NCI-H2029 (cell line): Measurements from ENCODE around the gene DYNLT4.
"Not testable (repeated sequence)": the region's sequence is repeated elsewhere in the genome, so short reads cannot be mapped to it uniquely, and the experiment has no call there.

ENCODE experiments used
- DNase-seq: peaks from one replicate; lab custom pipeline; 2025; lab: John Stamatoyannopoulos, UW

The DYNLT4 gene, protein sequence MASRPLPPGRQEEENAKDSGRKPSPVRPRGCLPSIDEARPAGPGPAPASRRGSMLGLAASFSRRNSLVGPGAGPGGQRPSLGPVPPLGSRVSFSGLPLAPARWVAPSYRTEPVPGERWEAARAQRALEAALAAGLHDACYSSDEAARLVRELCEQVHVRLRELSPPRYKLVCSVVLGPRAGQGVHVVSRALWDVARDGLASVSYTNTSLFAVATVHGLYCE

GRCh38 chr1:44806704-44807363 is at the start of gene DYNLT4:
DYNLT4 (minus strand) TSS chr1:44807351; CDS start chr1:44806668, 683 bp downstream.
- DNase-seq: no peak

- DNase-seq: no peak
These were observed 48.6 kb upstream of the DYNLT4 start for GRCh38 chr1:44855742-44856141.

DNA sequence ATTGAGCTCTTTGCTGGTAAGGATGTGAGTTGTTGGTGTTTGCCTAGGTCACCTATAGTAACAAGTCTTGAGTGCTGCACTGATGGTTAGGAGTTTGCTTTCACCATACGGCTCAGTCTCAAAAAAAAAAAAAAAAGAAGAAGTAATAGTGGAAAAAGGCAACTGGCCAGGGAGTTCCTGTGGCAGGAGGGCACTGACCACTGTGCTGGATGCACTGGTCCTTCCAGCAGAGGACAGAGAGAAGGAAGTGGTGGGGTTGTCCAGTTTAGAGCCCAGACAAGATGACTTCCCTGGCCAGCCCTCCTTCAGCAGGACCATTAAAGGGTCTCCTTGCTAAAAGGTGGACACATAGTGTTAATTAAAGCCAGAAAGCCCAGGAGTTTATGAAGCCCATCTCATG is 47.8 kb upstream of the DYNLT4 start:
- no peak for DNase-seq

DNA sequence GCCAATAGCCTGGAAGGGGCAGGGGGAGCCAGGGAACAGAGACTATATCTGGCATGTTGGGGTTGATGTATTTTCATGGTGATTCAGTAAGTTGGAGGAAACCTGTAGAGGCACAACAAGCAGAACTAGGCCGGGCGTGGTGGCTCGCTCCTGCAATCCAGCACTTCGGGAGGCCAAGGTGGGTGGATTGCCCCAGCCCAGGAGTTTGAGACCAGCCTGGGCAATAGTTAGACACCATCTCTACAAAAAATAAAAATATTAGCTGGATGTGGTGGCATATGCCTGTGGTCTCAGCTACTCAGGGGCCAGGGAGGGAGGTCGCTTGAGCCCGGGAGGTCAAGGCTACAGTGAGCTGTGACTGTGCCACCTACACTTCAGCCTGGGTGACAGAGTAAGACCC is 46.0 kb upstream of the DYNLT4 start:
- no peak for DNase-seq

DNA sequence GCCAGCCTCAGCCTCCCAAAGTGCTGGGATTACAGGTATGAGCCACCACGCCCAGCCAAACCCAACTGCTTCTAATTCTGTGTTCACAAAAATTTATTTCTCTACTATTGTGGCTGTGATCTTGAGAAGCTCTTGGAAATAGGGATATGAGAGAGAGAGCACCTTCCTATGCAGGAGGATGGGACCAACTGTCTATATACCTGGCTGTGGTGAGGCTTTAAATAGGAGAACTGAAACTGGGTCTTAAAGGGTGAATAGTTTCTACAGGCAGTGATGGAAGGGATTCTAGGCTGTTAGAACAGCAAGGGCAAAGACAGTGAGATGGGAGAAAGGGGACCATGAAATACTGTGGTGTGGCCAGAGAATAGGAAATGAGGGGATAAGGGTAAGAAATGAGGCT is 44.2 kb upstream of the DYNLT4 start:
- no peak for DNase-seq

DNA sequence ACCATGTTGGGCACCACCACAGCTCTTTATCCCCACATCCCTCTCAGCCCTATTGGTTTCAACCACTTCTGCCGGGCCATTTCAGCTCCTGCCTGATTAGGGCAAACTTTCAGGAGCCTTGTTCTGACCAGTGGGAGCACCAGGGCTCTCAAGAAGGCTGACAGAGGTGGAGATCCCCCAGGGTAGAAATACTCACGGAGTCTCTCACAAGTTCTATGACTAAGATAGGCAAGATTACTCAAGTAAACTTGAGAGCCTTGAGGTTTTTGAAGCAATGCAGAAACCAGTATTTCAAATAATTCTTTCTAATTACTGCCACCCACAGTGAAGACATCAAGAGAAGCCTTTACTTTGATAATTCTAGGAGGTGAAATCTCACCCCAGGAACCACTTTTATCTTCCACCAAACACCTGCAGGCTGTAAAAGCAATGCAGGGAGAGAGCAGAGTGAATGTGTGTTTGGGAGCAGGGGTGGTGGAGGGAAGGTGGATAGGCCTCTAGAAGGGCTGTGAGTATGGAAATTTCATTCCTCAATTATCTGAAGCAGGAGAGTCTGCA is 42.5 kb upstream of the DYNLT4 start:
- no peak for DNase-seq

DNA sequence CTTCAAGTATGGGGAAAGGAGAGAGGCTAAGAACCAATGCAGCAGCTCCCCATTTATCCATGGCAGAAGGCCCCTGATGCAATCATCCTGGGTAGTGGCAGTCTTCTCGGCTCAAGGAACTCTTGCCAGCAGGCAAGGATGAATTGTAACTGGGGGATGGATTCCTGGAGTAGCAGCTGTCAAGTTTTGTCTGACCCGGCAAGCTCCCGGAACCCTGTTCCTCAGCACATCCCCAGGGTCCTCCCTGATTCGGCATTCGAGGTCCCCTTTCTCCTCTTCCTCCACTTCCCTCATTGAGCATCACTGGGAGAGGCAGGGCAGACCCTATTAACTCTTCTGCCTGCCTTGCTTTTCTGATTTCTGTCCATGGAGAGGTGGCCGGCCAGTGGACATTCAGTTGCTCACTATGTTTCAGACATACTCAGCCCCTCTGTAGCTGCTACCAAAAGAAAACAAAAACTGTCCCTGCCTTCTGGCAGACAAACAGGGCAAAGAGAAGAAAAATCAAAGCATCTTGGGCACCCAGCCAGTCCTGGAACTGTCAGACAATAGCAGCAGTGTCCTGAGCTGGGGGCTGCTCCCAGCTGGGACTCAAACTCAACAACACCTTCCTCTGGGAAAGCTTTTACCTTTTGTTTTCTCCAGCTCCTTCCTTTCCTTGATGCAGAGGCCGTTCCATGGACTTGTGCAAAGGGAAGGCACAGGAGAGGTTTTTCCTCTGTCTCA is 41.5 kb upstream of the DYNLT4 start:
- DNase-seq: no peak

DNA sequence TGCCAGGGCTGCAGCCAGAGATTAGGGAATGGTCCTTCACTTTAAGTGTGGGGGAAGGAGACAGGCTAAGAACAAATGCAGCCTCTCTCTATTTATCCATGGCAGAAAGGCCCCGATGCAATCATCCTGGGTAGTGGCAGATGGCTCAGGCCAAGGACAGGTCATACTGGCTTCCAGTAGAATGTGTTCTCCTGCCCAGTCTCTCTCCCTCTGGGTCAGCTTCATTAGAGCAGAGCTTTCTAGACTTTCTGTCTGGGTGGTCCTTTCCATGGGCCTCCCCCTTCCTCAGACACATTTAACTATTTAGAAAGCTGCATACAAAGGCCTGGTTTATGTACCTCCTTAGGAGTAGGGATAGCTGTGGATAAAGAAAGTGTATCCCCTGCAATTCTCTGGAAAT is 40.7 kb upstream of the DYNLT4 start:
- no peak for DNase-seq

- no peak for DNase-seq
These were observed 39.8 kb upstream of the DYNLT4 start for GRCh38 chr1:44846985-44847384.

DNA sequence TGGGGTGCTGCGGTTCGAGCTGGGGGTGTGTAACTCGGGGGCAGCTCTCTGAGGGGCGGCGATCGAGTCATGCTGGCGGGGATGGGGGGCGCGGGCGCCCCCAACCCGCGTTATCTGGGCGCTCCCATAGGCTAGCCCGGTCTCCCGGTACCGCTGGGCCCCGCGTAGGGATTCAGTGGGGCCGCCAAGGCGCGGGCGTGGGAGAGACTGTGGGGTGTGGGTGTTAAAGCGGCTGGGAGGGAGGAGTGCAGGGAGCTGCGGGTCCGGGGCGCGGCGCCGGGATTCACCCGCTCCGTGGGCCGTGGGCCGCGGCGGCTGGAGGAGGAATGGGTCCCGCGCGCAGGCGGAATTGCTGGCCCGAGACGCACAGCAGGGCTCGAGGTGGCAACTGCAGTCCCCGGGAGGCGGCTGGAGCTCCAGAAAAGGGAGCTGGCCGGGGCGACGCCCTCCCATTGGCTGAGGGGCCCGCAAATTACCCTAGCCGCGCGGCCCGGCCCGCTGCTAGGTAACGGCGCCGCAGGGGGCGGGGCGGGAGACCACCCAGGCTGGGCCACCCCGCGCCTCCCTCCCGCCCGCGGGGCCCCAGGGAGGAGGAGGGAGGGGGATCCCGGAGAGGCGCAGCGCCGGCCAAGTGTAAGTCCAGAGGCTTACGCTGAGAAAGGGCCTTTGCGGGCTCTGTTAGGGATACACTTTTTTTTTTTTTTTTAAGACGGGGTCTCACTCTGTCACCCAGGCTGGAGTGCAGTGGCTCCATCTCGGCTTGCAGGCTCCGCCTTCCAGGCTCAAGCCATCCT is 35.9 kb upstream of the DYNLT4 start, which contains the start of gene PTCH2:
Gene PTCH2 (minus strand): TSS at position 392 of the 794 bp plus-strand sequence. CDS start 321 bp downstream, at position 71.
- peak; percentile 53 for DNase-seq

DNA sequence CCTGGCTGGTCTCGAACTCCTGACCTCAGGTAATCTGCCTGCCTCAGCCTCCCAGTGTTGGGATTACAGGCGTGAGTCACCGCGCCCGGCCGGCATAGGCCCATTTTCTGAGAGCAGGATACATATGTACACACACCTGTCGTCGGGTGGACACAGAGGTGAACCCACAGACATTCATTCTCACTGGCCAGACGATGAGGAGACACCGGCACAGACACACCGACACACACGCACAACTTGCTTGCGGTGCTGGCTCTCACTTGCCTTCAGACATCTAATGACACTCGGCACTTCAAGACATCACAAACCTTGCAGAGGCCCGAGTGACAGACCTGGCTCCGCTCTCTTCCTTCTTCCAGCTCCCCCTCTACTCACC is 35.3 kb upstream of the DYNLT4 start:
- DNase-seq: no peak

GRCh38 chr1:44839576-44839975 is 32.4 kb upstream of the DYNLT4 start:
- DNase-seq: no peak

GRCh38 chr1:44838294-44838693 is 31.1 kb upstream of the DYNLT4 start:
- not testable (repeated sequence) for DNase-seq

- DNase-seq: peak; percentile 89
These were observed 28.9 kb upstream of the DYNLT4 start for GRCh38 chr1:44835738-44836675.

- no peak for DNase-seq
These were observed 27.2 kb upstream of the DYNLT4 start for GRCh38 chr1:44834328-44834727.

GRCh38 chr1:44832056-44832705 is 25.0 kb upstream of the DYNLT4 start:
- DNase-seq: no peak

DNA sequence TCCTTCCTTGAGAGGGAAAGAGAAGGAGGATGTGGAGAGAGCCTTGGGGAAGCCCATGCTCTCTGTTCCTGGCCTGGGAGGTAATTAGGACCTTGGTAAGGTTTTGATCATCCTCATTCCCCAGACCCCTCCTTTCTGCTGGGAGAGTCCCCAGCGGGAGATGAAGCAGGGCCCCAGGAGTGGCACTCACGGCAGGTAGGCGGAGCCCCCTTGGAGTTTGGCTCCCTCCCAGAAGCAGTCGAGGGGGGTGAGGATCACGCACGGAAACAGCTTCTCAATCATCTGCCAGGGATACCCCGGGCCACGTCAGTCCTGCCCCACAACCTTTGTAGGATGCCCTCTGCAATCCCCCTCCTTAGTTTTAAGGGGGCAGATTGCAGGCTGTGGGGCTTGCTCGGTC is 24.4 kb upstream of the DYNLT4 start:
- DNase-seq: no peak

DNA sequence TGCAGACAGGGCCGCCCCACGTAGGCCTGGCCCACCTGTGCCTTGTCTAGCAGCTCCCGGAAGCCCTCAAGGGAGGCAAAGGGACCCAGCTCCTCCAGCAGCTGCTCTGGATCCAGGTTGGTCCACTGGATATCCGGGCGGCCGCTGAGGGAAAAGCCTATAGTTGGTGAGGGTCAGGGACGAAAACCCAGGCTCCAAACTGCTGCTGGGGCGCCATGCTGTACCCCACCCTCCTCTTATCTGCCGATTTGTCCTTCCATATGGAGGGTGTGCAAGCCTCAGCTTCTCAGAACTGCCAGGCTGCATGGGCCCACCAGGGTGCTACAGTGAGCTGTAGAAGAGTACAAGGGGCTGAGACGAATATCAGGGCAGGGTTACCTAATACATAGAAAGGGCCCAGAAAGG is 23.8 kb upstream of the DYNLT4 start:
- no peak for DNase-seq

GRCh38 chr1:44829506-44830384 is 22.6 kb upstream of the DYNLT4 start:
- no peak for DNase-seq
